Measurements from ENCODE around the gene BCL2L12. TPM values are rescaled to one million over a fixed set of nuclear protein-coding genes. Genes with fewer than 3 reads are reported as not detected.
A peak's percentile ranks its signal among the peaks of the same experiment; 100 is the strongest.

Gene BCL2L12
- total and polyA plus RNA-seq, 7 experiments from 2014 or later = 11.3 to 57.2 (median 14.8) TPM

DNA sequence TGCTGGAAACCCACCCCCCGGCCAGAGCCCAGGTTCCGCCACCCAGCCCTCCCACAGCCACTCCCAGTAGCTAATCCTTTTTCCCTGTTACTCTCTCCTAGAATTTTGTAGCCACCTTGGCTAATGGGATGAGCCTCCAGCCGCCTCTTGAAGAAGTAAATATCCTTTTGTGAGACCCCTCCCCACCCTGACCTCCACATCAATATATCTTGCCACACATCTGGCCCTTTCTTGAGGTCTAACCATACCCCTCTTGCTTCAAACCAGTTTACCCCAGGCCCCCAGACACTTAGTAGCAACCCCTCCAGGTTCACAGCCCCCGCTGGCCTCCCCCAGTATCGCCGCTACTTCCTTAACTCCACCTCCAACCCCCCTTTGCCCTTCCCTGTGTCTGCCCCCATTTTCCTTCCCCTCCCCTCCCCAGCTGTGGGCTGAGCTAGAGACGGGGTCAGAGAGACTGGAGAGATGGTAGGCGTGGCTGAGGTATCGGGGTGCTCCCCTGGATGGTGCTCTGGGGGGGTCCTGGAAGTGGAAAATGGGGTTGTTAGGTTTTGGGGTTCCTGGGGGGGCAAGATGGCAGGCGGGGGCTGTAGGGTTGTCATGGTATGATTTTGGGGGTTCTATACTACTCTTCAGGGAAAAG is 14.2 kb downstream of the BCL2L12 start:
- Histone ChIP-seq H3K36me3 (ENCODE audit: control insufficient read depth in 2 of 3, insufficient read depth in 3 of 3, low read length in 3 of 3) (peaks cover 3 to 39% (median 8%) of the 10 kb centered on the region in 3 experiments), H3K27ac (ENCODE audit: low read depth, low read length) (peak overlapping the region; percentile 71), H3K4me1 (ENCODE audit: control insufficient read depth in 2 of 2, insufficient read depth in 2 of 2, low read length in 2 of 2) (peaks cover 18 to 23% of the 10 kb centered on the region in 2 donors), H3K9me3 (ENCODE audit: control insufficient read depth in 2 of 3, low read length in 3 of 3) (no peaks in the 10 kb centered on the region), H3K27me3 (ENCODE audit: control insufficient read depth in 2 of 2, insufficient read depth in 2 of 2, low read length in 2 of 2) (no peaks in the 10 kb centered on the region), H3K4me3 (ENCODE audit: low read length) (no peak overlapping the region)
- Mint-ChIP-seq H3K9me3 (peaks cover 0 to 2% (median 0%) of the 10 kb centered on the region in 11 donors), H3K27ac (peak overlapping the region; percentile 40 to 97 (median 76)), H3K27me3 (no peaks in the 10 kb centered on the region), H3K4me1 (peaks cover 15 to 39% (median 31%) of the 10 kb centered on the region in 7 donors), H3K4me3 (peak overlapping the region in 7 of 10 donors; percentile 11 to 56 (median 19)), H3K36me3 (peaks cover 0 to 12% (median 0%) of the 10 kb centered on the region in 5 donors)
- no peak for ATAC-seq
- peak in 1 of 9 donors; percentile 32 for DNase-seq
- ChIA-PET CTCF (interaction anchor here (0.9 to 2.2 kb wide), 6 partner anchors 60 to 454 kb away, joined by 3 to 12 read pairs (median 7); no protein-coding TSS in a partner anchor), POLR2A (interaction anchor here (0.5 to 8.5 kb wide), 6 partner anchors 16 to 301 kb away, joined by 3 to 91 read pairs (median 4); partner anchors contain the start of genes BCL2L12 and IRF3)
- intact Hi-C loops (cut with micrococcal nuclease) = loop anchor here (1.0 to 10.0 kb wide), 8 partner anchors 10 to 1045 kb away; partner anchors contain the start of genes DBP (in 2 of the 2) and FUZ (in 1 of the 2)

DNA sequence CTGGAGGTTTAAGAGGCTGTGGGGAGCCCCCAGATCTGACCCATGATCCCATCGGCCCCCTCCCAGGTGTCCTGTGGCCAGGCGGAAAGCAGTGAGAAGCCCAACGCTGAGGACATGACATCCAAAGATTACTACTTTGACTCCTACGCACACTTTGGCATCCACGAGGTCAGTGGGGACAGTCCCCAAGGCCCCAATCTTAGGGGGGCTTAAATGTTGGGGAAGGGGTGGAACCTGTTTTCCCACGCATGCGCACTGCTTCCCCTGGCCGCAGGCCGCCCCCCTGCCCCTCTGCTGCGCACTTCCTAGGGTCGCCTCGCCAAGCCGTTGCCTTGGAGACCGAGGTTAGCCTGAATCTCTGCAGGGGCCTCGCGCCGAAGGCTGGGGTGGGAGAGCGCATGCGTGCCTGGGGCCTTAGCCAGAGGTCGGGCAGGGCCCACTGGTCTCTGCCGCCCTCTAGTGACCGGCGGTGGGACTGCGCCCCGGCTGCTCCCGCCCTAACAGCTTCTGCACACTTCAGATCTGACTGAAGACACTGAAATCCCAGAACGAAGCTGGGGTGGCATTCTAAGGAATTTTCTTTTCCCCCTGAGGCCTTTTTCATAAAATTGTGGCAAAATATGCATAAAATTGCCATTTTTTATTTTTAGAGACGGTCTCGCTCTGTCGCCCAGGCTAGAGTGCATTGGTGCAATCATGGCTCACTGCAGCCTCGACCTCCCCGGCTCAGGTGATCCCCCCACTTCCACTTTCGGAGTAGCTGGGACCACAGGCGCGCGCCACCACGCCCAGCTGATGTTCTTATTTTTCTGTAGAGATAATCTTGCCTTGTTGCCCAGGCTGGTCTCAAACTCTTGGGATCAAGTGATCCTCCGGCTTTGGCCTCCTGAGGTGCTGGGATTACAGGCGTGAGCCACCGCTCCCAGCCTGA is 15.0 kb downstream of the BCL2L12 start:
- peaks cover 15 to 39% (median 31%) of the 10 kb centered on the region in 7 donors for H3K4me1 Mint-ChIP-seq
- CTCF ChIA-PET = interaction anchor here (0.6 to 1.5 kb wide), 9 partner anchors 10 to 687 kb away, joined by 3 to 4 read pairs (median 4); partner anchors contain the start of gene RUVBL2
- H3K9me3 Mint-ChIP-seq = peaks cover 0 to 2% (median 0%) of the 10 kb centered on the region in 11 donors
- H3K27me3 Mint-ChIP-seq = no peaks in the 10 kb centered on the region
- Histone ChIP-seq H3K27ac (ENCODE audit: low read depth, low read length) (peak overlapping the region; percentile 71), H3K27me3 (ENCODE audit: control insufficient read depth in 2 of 2, insufficient read depth in 2 of 2, low read length in 2 of 2) (no peaks in the 10 kb centered on the region), H3K36me3 (ENCODE audit: control insufficient read depth in 2 of 3, insufficient read depth in 3 of 3, low read length in 3 of 3) (peaks cover 3 to 47% (median 8%) of the 10 kb centered on the region in 3 experiments), H3K4me3 (ENCODE audit: low read length) (no peak overlapping the region), H3K9me3 (ENCODE audit: control insufficient read depth in 2 of 3, low read length in 3 of 3) (no peaks in the 10 kb centered on the region), H3K4me1 (ENCODE audit: control insufficient read depth in 2 of 2, insufficient read depth in 2 of 2, low read length in 2 of 2) (peaks cover 18 to 23% of the 10 kb centered on the region in 2 donors)
- H3K27ac Mint-ChIP-seq = peak overlapping the region in 6 of 9 donors; percentile 31 to 97 (median 80)
- H3K4me3 Mint-ChIP-seq = peak overlapping the region in 4 of 10 donors; percentile 12 to 47 (median 33)
- ATAC-seq (peak; percentile 41), DNase-seq (peak; percentile 81 to 98 (median 90))
- POLR2A ChIA-PET = interaction anchor here (0.5 to 8.5 kb wide), 8 partner anchors 8 to 302 kb away, joined by 3 to 91 read pairs (median 3); partner anchors contain the start of genes ADM5, BCL2L12 and IRF3
- peaks cover 0 to 19% (median 6%) of the 10 kb centered on the region in 5 donors for H3K36me3 Mint-ChIP-seq
- intact Hi-C loops (cut with micrococcal nuclease) = loop anchor here (1.0 to 5.0 kb wide), 4 partner anchors 10 to 454 kb away; no protein-coding TSS in a partner anchor

DNA sequence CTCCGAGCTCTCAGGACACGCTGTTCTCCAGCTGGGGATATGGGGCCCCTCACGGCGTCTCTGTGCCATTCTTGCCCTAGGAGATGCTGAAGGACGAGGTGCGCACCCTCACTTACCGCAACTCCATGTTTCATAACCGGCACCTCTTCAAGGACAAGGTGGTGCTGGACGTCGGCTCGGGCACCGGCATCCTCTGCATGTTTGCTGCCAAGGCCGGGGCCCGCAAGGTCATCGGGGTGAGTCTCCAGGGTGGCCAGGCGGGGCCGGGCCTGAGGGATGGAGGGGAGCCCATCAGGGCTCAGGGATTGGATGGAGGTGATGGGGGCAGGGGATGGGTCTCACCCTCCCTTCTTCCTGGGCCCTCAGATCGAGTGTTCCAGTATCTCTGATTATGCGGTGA is 16.1 kb downstream of the BCL2L12 start:
- peaks cover 17 to 18% of the 10 kb centered on the region in 2 donors for H3K4me1 ChIP-seq (ENCODE audit: control insufficient read depth in 2 of 2, insufficient read depth in 2 of 2, low read length in 2 of 2)
- DNase-seq (no peak), ATAC-seq (no peak)
- H3K4me3 ChIP-seq (ENCODE audit: low read length) = no peak overlapping the region
- Mint-ChIP-seq H3K4me1 (peaks cover 15 to 29% (median 22%) of the 10 kb centered on the region in 7 donors), H3K36me3 (peaks cover 0 to 21% (median 6%) of the 10 kb centered on the region in 5 donors), H3K9me3 (peaks cover 0 to 2% (median 0%) of the 10 kb centered on the region in 11 donors), H3K27me3 (no peaks in the 10 kb centered on the region), H3K4me3 (no peak overlapping the region), H3K27ac (no peak overlapping the region)
- intact Hi-C loops (cut with micrococcal nuclease) = loop anchor here in 1 of 2 donors (5.0 kb wide), 1 partner anchor 290 kb away; no protein-coding TSS in a partner anchor
- H3K27ac ChIP-seq (ENCODE audit: low read depth, low read length) = no peak overlapping the region
- POLR2A ChIA-PET = no interaction called here
- H3K27me3 ChIP-seq (ENCODE audit: control insufficient read depth in 2 of 2, insufficient read depth in 2 of 2, low read length in 2 of 2) = no peaks in the 10 kb centered on the region
- peaks cover 3 to 56% (median 8%) of the 10 kb centered on the region in 3 experiments for H3K36me3 ChIP-seq (ENCODE audit: control insufficient read depth in 2 of 3, insufficient read depth in 3 of 3, low read length in 3 of 3)
- no peaks in the 10 kb centered on the region for H3K9me3 ChIP-seq (ENCODE audit: control insufficient read depth in 2 of 3, low read length in 3 of 3)
- CTCF ChIA-PET = interaction anchor here (0.9 to 1.2 kb wide), 2 partner anchors 176 to 688 kb away, joined by 3 to 4 read pairs; partner anchors contain the start of gene RUVBL2

DNA sequence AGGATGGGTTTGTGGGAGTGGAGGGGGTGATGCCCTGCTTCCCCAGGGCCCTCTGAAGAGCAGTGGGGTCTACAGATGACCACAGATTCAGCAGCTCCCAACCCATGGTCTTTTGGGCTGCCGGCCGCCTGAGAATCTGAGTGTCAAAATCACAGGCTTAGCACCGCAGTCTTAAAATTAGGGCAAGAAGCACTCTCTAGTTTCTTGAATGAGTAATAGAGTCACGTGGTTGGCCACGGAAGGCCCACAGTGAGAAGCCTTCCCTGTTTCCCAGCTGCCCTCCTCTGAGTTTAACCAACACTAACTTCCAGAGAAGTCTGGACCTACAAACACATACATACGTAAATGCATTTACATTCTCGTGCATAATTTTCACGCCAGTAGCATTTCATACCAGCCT is 16.5 kb downstream of the BCL2L12 start:
- H3K4me3 Mint-ChIP-seq = no peak overlapping the region
- intact Hi-C loops (cut with micrococcal nuclease) = loop anchor here in 1 of 2 donors (5.0 kb wide), 1 partner anchor 290 kb away; no protein-coding TSS in a partner anchor
- H3K9me3 Mint-ChIP-seq = peaks cover 0 to 2% (median 0%) of the 10 kb centered on the region in 11 donors
- Histone ChIP-seq H3K9me3 (ENCODE audit: control insufficient read depth in 2 of 3, low read length in 3 of 3) (no peaks in the 10 kb centered on the region), H3K27ac (ENCODE audit: low read depth, low read length) (no peak overlapping the region), H3K27me3 (ENCODE audit: control insufficient read depth in 2 of 2, insufficient read depth in 2 of 2, low read length in 2 of 2) (no peaks in the 10 kb centered on the region), H3K4me1 (ENCODE audit: control insufficient read depth in 2 of 2, insufficient read depth in 2 of 2, low read length in 2 of 2) (peaks cover 17 to 18% of the 10 kb centered on the region in 2 donors), H3K4me3 (ENCODE audit: low read length) (no peak overlapping the region), H3K36me3 (ENCODE audit: control insufficient read depth in 2 of 3, insufficient read depth in 3 of 3, low read length in 3 of 3) (peaks cover 3 to 57% (median 8%) of the 10 kb centered on the region in 3 experiments)
- peaks cover 0 to 21% (median 6%) of the 10 kb centered on the region in 5 donors for H3K36me3 Mint-ChIP-seq
- no peak for DNase-seq
- no peaks in the 10 kb centered on the region for H3K27me3 Mint-ChIP-seq
- peaks cover 15 to 31% (median 22%) of the 10 kb centered on the region in 7 donors for H3K4me1 Mint-ChIP-seq
- ChIA-PET POLR2A (interaction anchor here (0.6 kb wide), 1 partner anchor 194 kb away, joined by 3 read pairs; no protein-coding TSS in a partner anchor), CTCF (interaction anchor here (0.6 kb wide), 1 partner anchor 21 kb away, joined by 3 read pairs; no protein-coding TSS in a partner anchor)
- no peak for ATAC-seq
- peak overlapping the region in 2 of 9 donors; percentile 36 to 43 for H3K27ac Mint-ChIP-seq

DNA sequence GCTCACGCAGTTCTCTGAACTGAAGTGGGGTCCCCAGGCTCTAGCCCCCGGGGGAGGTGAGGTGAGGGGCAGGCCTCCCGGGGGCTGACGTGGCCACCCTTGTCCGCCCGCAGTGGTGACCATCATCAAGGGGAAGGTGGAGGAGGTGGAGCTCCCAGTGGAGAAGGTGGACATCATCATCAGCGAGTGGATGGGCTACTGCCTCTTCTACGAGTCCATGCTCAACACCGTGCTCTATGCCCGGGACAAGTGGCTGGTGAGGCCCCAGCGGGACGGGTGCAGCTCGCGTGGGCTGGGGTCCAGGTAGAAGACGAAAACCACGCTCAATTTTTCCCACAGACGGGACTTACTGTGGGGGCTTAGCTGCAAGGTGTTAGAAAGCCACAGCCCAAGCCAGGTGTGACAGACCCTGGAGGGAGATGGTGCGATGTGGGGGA is 18.1 kb downstream of the BCL2L12 start:
- Mint-ChIP-seq H3K9me3 (peaks cover 0 to 2% (median 0%) of the 10 kb centered on the region in 11 donors), H3K36me3 (peaks cover 0 to 21% (median 6%) of the 10 kb centered on the region in 5 donors), H3K4me1 (peaks cover 4 to 28% (median 18%) of the 10 kb centered on the region in 7 donors), H3K4me3 (no peak overlapping the region), H3K27ac (no peak overlapping the region), H3K27me3 (no peaks in the 10 kb centered on the region)
- Histone ChIP-seq H3K4me1 (ENCODE audit: control insufficient read depth in 2 of 2, insufficient read depth in 2 of 2, low read length in 2 of 2) (peaks cover 10% of the 10 kb centered on the region in 2 donors), H3K9me3 (ENCODE audit: control insufficient read depth in 2 of 3, low read length in 3 of 3) (no peaks in the 10 kb centered on the region), H3K27me3 (ENCODE audit: control insufficient read depth in 2 of 2, insufficient read depth in 2 of 2, low read length in 2 of 2) (no peaks in the 10 kb centered on the region), H3K4me3 (ENCODE audit: low read length) (no peak overlapping the region), H3K36me3 (ENCODE audit: control insufficient read depth in 2 of 3, insufficient read depth in 3 of 3, low read length in 3 of 3) (peaks cover 3 to 65% (median 8%) of the 10 kb centered on the region in 3 experiments), H3K27ac (ENCODE audit: low read depth, low read length) (no peak overlapping the region)
- intact Hi-C loops (cut with micrococcal nuclease) = loop anchor here in 1 of 2 donors (5.0 kb wide), 1 partner anchor 292 kb away; no protein-coding TSS in a partner anchor
- ChIA-PET CTCF (no interaction called here), POLR2A (interaction anchor here (1.4 kb wide), 1 partner anchor 181 kb away, joined by 3 read pairs; no protein-coding TSS in a partner anchor)
- ATAC-seq (no peak), DNase-seq (no peak)

All from naive thymus-derived CD4-positive, alpha-beta T cell (primary cell).